Ishikawa (cell line): ENCODE results near the gene ANKRD33B.

Experiments
- CEBPB ChIP-seq: IDR thresholded peaks from 2 replicates; pipeline ENCODE4 v1.6.1; 2012
- CREB1 ChIP-seq: IDR thresholded peaks from 2 replicates; pipeline ENCODE4 v1.6.1; 2012; ENCODE audit warnings: low read depth
- EP300 ChIP-seq: IDR thresholded peaks from 2 replicates; pipeline ENCODE4 v1.6.1; 2012; ENCODE audit warnings: borderline replicate concordance
- NFIC ChIP-seq: IDR thresholded peaks from 2 replicates; pipeline ENCODE4 v1.6.1; 2012
- TAF1 ChIP-seq: IDR thresholded peaks from 2 replicates; pipeline ENCODE4 v1.6.1; 2012; ENCODE audit warnings: low read depth, mild to moderate bottlenecking
- TEAD4 ChIP-seq: IDR thresholded peaks from 2 replicates; pipeline ENCODE4 v1.6.1; 2012
- TF ChIP-seq, protein P1 (sequence below): IDR thresholded peaks from 2 replicates; pipeline ENCODE4 v1.6.1; 2012; ENCODE audit warnings: low read depth, mild to moderate bottlenecking
- TF ChIP-seq, protein P2 (sequence below): IDR thresholded peaks from 2 replicates; pipeline ENCODE4 v1.6.1; 2012
- TF ChIP-seq, protein P3 (sequence below): IDR thresholded peaks from 2 replicates; pipeline ENCODE4 v1.6.1; 2012

DNA sequence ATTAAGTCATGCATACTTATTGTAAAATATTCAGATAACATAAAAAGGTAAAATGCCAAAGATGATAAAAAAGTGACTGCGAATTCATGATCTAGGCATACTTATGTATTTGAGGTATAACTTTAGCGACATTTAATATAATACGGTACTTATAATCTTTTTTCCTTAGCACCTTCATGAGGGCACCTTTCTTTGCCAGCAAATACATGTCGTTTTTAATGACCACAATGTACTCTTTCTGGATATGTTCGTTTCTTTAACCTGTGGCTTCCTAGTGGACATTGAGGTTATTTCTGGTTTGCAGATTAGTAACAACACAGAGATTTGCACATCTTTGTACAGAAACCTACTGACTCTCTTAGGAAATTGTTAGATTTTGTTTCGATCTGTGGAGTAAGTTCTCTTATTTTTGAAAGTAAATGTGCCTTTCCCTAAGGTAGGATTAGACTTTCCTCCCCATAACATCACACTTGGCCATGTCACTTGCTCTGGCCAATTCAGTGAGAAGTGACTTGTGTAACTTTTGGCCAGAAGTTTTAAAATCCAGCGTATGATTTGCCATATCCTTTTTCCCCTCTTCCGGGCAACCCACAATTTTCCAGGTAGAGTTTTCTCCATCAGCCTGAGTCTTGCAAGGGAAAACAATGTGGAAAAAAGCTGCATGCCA, 24.4 kb downstream of the ANKRD33B start:
- TF ChIP-seq, protein P1, sequence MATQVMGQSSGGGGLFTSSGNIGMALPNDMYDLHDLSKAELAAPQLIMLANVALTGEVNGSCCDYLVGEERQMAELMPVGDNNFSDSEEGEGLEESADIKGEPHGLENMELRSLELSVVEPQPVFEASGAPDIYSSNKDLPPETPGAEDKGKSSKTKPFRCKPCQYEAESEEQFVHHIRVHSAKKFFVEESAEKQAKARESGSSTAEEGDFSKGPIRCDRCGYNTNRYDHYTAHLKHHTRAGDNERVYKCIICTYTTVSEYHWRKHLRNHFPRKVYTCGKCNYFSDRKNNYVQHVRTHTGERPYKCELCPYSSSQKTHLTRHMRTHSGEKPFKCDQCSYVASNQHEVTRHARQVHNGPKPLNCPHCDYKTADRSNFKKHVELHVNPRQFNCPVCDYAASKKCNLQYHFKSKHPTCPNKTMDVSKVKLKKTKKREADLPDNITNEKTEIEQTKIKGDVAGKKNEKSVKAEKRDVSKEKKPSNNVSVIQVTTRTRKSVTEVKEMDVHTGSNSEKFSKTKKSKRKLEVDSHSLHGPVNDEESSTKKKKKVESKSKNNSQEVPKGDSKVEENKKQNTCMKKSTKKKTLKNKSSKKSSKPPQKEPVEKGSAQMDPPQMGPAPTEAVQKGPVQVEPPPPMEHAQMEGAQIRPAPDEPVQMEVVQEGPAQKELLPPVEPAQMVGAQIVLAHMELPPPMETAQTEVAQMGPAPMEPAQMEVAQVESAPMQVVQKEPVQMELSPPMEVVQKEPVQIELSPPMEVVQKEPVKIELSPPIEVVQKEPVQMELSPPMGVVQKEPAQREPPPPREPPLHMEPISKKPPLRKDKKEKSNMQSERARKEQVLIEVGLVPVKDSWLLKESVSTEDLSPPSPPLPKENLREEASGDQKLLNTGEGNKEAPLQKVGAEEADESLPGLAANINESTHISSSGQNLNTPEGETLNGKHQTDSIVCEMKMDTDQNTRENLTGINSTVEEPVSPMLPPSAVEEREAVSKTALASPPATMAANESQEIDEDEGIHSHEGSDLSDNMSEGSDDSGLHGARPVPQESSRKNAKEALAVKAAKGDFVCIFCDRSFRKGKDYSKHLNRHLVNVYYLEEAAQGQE: no peak
- TF ChIP-seq CREB1 (no peak), EP300 (no peak), TEAD4 (no peak), TAF1 (no peak), CEBPB (no peak), NFIC (no peak)
- TF ChIP-seq, protein P2, sequence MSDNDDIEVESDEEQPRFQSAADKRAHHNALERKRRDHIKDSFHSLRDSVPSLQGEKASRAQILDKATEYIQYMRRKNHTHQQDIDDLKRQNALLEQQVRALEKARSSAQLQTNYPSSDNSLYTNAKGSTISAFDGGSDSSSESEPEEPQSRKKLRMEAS: no peak
- TF ChIP-seq, protein P3, sequence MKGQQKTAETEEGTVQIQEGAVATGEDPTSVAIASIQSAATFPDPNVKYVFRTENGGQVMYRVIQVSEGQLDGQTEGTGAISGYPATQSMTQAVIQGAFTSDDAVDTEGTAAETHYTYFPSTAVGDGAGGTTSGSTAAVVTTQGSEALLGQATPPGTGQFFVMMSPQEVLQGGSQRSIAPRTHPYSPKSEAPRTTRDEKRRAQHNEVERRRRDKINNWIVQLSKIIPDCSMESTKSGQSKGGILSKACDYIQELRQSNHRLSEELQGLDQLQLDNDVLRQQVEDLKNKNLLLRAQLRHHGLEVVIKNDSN: no peak
